ENCODE results near the gene HDAC2.

Gene HDAC2

DNA sequence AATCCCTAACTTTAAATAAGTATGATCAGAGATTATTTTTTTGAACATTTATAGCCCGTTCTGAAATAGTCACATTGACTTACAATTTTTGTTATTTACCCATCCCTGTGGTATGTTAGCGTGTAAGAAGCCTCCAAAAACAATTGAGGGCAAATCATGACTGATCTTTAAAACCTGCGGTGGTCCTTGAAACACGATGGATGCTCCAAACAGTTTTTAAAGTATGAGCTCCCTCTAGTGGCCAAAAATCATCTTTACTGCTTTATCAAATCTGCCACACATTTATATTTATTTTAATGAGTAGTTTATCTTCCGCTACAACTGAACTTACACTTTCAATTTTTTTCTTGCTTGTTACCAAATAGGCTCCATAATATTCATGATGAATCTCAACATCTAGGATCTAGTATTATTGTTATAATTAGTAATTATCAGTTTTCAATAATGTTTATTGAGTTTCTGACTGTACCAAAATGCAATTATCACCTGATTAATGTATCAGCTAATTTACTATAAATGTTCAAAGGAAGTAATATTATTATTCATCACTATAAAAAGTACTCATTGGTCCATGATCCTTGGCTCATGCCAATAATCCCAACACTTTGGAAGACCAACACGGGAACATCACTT lies 61.6 kb downstream of the HDAC2 start:
- DNase-seq (ENCODE audit: low read depth in 2 of 2): no peak

DNA sequence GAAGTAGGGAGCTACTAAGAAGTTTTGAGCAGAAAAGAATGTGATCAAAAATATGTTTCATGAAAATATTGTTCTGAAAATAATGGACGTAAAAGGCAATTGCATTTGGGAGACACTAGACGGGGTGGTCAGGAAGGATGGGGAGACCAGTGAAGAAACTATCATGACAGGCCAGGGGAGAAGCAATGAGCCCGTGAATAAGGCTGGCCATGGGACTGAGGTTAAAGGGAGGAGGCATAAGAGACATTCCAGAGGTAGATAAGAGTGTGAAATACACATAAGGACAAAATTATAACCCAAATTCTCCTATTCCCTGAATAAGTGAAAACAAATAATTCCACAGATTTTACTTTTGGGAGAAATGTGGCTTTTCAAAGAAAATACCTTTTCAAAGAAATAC lies 62.1 kb downstream of the HDAC2 start:
- DNase-seq (ENCODE audit: low read depth in 2 of 2): no peak

DNA sequence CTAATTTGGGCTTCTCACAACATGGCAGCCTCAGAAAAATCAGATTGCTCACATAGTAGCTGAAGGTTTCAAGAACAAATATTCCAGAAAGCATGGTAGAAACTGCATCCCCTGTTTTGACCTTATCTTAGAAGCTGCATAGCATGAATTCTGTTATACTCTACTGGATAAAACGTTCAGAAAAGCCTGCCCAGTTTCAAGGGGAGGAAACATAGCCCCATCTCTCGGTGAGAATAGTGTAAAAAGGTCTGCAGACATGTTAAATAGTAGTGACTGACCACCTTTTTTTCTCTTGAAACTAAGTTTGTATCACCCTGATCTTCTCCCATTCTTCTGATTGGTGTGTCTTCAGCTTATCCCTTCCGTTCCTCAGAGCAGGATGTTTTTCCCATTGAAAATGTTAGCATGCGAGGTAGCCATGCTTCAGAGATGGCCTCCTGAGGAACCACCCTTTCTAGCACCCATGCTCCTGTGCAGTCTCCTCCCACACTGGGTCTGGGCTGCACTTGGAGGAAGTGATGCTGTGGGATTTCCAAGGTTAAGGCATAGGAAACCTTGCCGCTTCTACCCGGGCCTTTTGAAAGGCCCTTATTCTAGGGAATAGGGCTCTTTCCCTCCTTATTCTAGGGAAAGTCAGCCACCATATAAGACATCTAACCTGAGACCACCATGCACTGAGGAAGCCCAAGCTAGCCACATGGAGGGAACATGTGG lies 63.7 kb downstream of the HDAC2 start:
- no peak for DNase-seq (ENCODE audit: low read depth in 2 of 2)

DNA sequence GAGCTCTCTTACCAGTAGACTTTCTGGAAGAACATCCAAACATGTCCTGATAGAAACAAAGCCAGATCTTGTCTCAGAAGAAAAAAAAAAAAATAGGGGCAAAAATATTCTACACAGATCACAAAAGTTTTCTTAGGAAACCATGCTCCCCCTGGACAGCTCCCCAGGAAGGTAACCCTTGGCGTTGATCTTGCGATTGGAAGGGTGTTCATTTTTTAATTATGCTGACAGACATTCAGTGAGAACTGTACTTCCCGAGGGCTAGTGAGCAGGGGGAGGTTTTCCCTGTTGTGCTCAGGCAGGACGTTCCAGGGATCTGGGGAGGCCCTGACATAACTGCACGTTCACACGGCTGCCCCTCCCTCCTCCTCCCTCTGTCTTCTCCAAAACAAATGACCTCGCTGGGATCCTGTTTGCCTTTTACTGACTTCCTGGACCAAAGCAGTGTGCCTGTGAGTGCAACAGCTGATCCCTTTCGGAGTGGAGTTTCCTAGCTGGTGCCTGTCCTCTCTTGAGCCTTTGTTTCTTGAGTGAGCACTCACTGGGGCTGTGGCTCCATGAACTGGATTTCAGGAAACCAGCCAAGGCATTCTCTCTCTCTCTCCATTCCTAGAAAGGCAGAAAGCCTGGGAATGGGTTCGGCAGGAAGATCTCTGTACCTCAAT lies 67.2 kb downstream of the HDAC2 start:
- no peak for DNase-seq (ENCODE audit: low read depth in 2 of 2)

DNA sequence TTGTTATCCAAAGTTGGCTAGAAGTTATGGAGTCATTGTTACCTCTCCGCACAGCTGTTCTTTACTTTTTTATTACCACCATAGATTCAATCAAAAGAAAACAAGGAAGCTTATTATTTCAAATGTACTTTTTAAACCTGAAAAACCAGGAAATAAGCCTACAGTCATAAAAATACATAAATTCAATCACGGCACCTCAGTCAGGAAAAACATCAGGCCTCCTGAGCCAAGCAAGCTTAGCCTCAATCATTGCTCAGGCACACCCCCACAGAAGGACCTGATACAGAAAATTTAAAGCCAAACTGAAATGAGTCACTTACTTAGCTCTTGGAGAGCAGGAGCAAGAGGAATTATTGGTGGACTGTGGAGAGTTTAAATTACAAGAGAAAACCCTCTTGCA lies 69.5 kb downstream of the HDAC2 start:
- DNase-seq (ENCODE audit: low read depth in 2 of 2): no peak

DNA sequence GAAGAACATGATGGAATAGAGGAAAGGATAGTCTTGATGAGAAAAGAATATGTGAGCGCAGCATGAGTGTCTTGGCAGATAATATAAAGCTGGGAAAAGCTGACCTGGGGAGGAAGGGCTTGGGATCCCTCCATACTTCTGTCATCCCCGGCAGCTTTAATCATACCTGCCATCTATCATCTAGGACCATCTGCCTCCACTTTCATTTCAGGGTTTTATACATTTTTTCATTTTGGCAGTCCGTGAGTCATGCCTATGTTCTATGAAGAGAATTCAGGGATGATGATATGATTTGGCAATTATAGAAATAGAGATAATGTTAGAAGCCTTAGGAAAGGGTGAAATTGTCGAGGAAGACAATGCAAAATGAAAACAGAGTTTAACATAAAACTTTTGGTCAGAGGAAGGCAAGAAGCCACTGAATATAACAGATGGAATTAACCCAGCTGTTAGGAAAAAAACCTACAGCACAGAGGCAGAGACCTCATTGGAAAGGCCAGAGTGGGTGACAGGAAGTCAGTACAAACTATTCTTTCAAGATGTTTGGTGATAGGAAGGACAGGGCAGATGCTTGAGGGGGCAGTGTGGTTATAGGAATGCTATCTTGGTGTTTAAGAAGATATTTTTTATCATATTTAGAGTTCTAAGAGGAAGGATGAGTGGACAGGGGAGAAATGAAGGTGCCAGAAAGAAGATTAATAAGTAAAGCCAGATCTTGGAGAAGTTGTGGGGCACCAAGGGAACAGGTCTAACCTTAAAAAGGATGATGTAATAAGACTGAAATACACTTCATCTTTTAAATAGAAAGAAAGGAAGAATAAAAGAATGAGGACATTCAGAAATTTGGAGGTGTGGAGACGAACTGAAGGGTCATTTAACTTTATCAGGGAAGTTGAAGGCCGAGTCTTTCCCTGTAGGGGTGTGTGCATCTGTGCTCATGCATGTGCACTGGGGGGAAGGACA lies 76.0 kb downstream of the HDAC2 start:
- DNase-seq (ENCODE audit: low read depth in 2 of 2): no peak

DNA sequence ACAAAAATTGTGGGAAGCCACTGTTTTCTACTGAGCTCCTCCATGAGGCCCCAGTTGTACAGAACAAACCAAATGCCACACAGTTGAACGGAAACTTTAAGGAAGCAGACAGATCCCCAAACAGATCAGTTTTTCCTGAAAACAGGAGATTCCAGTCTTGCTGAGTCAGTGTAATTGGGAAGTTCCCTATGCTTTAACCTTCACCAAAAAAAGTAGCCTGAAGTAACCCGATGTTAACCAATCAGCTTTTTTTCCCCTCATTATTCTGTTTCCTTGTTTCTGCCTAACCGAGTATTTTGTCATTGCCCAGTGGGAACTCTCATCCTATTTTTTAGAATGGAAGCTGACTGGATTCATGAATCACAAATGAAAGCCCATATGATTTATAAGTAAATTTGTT lies 77.1 kb downstream of the HDAC2 start:
- no peak for DNase-seq (ENCODE audit: low read depth in 2 of 2)

DNA sequence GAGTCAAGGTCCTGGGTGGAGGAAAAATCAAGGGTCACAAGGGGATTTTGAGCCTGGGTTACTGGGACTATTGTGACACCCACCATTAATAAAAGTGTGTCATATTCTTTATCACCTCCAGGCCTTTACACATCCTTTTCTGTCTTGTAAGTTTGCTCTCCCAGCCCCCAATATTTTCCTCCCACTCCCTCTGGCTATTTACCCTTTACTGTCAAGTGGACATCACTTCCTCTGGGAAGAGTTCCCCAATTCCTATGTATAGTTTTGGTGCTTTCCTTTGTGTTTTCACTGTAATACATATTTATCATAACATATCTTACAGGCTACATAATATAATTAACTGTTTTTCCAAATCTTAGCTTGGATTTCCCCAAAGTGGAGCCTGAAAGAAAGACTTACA lies 77.5 kb downstream of the HDAC2 start:
- no peak for DNase-seq (ENCODE audit: low read depth in 2 of 2)

DNA sequence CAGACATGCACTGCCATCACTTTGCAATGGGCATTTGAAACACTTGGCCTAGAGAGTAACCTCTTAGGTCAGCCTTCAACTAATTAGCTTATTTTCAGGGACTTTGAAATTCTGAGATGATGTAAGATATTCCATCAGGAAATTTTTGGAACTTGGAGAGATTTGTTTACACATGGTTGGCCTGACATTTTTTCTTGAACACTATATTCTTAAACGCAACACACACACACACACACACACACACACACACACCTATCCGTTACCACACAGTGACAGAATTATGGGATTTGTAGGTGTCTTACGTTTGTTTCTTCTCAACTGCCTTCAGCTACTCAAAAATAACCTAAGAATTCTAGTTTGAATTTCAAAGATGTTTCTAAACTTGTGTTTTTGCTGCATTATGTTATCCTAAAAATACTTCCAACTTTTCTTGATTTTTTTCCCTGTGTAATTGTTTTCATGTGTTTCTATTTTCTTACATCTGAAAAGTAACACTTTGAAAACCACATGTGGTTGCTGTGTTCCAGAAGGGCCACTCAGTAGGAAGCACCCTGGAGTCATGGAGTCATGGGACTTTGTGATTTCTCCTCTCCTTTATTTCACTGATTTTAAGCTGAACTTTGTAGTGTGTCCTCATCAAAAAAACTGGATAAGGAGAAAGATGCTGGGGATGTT lies 81.9 kb downstream of the HDAC2 start:
- DNase-seq (ENCODE audit: low read depth in 2 of 2): no peak

DNA sequence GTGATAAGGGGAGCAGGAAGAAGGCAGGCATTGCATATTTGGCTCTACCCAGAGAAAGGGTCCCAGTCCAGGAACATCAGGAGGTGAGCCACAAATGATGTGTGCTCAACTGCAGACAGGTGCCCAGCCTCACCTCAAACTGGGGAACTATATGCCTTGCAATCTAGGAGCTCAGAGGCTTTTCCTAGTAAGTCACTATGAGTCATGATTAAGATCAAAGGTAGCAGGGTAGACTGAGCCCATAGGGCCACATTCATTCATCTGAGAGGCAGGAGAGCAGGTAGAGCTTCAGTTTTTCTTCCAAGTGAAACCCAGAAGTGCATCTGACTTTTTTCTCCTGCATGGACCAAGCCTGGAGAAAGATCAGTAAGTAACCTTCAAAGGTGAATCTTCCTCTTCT lies 82.5 kb downstream of the HDAC2 start:
- DNase-seq (ENCODE audit: low read depth in 2 of 2): no peak

DNA sequence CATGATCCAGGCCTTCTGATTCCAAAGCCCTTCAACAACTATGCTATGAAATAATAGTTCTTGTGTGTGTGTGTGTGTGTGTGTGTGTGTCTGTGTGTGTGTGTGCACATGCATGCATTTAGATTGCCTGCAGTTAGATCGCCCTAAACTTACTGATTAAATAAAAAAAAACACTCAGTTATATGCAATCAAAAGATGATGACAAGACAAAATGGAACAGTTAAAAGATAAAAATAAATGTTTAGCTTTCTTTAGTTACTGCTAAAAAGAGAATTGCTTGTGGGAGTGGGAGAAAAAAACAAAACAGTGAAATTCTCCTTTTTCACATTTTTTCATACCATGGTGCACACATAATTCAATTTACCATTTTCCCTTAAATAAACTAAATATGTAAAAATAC lies 84.4 kb downstream of the HDAC2 start:
- DNase-seq (ENCODE audit: low read depth in 2 of 2): no peak

DNA sequence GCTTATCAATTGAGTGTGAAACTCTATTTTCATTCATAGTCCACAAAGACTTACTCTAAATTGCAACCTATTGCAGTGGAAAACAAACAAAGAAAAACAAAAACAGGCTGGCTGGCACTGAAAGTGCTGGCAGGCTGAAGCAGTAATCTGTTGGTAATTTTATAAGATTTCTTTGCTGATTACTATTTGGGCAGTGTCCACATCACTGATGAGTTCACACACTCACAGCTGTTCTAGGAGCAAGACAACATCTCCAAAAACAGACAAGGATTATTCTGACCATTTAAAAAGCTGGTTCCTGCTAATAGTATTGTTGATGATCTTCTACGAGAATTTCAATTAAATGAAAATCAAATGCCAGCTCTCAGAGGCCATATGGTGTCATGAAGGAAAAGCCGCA lies 86.9 kb downstream of the HDAC2 start:
- DNase-seq (ENCODE audit: low read depth in 2 of 2): no peak

Data from activated CD8-positive, alpha-beta memory T cell treated with anti-CD3 and anti-CD28 coated beads for 4 hours (primary cell).